Nephron progenitor cell (in vitro differentiated cells): Measurements from ENCODE around the gene P3H3.
A peak's percentile ranks its signal among the peaks of the same experiment; 100 is the strongest.

ENCODE experiments used
- DNase-seq: peaks from one replicate; pipeline ENCODE4 v3.0.0; 2021
- H3K27ac Mint-ChIP-seq: 2 replicates; pipeline ENCODE4 v1.8.0; 2021; ENCODE audit warnings: mild to moderate bottlenecking, moderate library complexity, mixed read lengths
- H3K27me3 Mint-ChIP-seq: 2 replicates; pipeline ENCODE4 v1.8.0; 2021; ENCODE audit warnings: mild to moderate bottlenecking, low read depth, mixed read lengths; ENCODE audit not compliant: poor library complexity
- H3K36me3 Mint-ChIP-seq: 2 replicates; pipeline ENCODE4 v1.8.0; 2021; ENCODE audit warnings: low read depth, mixed read lengths
- H3K4me1 Mint-ChIP-seq: 2 replicates; pipeline ENCODE4 v1.8.0; 2021; ENCODE audit warnings: mixed read lengths
- H3K4me3 Mint-ChIP-seq: 2 replicates; pipeline ENCODE4 v1.8.0; 2021; ENCODE audit warnings: mild to moderate bottlenecking, moderate library complexity, mixed read lengths
- H3K9me3 Mint-ChIP-seq: 2 replicates; pipeline ENCODE4 v1.8.0; 2021; ENCODE audit warnings: mild to moderate bottlenecking, moderate library complexity, mixed read lengths
- CTCF ChIP-seq: fragments of 200-600 bp; sonication (generic); IDR thresholded peaks from 2 replicates; pipeline ENCODE4 v1.5.0; 2021; ENCODE audit warnings: antibody characterized with exemption

Gene P3H3

DNA sequence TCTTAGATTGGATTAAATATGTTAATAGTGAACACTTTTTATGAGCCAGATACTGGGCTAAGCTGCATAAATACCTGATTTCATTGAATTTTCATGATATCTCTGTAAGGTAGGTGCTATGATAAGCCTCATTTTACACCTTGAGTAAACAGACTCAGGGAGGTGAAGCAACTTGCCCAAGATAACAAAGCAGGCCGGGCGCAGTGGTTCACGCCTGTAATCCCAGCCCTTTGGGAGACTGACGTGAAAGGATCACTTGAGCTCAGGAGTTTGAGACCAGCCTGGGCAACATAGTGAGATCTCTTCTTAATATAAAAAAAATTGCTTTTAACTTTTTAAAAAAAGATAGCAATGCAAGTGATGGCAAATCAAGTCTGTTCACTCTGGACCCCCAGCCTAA is 13.9 kb downstream of the P3H3 start:
- peaks cover 38% of the 10 kb centered on the region for H3K36me3 Mint-ChIP-seq
- TF ChIP-seq CTCF, result no peak
- peaks cover 13% of the 10 kb centered on the region for H3K4me1 Mint-ChIP-seq
- no peak for DNase-seq
- H3K9me3 Mint-ChIP-seq, result no peaks in the 10 kb centered on the region
- H3K27me3 Mint-ChIP-seq, result no peaks in the 10 kb centered on the region
- H3K4me3 Mint-ChIP-seq, result no peak overlapping the region
- no peak overlapping the region for H3K27ac Mint-ChIP-seq

DNA sequence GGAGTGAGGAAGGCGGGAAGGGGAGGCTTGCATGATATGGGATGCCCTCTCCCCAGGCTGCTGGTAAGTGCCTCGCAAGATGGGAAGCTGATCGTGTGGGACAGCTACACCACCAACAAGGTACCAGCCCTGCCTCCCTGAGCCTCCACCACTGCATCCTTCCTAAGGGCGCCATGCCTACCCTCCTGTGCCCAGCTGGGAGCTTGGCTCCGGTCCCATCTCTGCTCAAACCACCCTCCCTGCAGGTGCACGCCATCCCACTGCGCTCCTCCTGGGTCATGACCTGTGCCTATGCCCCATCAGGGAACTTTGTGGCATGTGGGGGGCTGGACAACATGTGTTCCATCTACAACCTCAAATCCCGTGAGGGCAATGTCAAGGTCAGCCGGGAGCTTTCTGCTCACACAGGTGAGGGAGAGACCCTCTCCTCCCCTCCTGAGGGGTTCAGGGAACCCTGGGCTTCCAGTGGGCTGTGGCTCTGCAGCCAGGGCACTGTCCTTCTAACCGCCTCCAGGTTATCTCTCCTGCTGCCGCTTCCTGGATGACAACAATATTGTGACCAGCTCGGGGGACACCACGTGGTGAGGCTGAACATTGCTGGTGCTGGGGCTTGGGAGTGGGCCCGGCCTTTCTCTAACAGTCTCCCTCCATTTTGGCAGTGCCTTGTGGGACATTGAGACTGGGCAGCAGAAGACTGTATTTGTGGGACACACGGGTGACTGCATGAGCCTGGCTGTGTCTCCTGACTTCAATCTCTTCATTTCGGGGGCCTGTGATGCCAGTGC is 15.1 kb downstream of the P3H3 start:
- H3K9me3 Mint-ChIP-seq, result no peaks in the 10 kb centered on the region
- H3K4me3 Mint-ChIP-seq, result no peak overlapping the region
- peak overlapping the region; percentile 66 for H3K27ac Mint-ChIP-seq
- TF ChIP-seq CTCF, result no peak
- H3K4me1 Mint-ChIP-seq, result peaks cover 16% of the 10 kb centered on the region
- H3K27me3 Mint-ChIP-seq, result peaks cover 3% of the 10 kb centered on the region
- peaks cover 43% of the 10 kb centered on the region for H3K36me3 Mint-ChIP-seq
- DNase-seq, result no peak

DNA sequence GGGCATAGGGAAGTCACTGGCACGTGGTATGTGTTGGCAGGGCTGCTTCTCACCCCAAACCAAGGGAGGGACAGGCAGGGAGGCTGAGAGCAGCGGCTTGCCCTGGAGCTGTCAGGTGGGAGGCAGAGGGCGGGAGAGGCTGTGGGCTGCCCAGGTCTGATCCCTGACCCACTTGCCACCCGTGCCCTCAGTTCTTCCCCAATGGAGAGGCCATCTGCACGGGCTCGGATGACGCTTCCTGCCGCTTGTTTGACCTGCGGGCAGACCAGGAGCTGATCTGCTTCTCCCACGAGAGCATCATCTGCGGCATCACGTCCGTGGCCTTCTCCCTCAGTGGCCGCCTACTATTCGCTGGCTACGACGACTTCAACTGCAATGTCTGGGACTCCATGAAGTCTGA is 17.2 kb downstream of the P3H3 start:
- DNase-seq, result no peak
- H3K9me3 Mint-ChIP-seq, result no peaks in the 10 kb centered on the region
- no peak for TF ChIP-seq CTCF
- H3K4me3 Mint-ChIP-seq, result no peak overlapping the region
- H3K4me1 Mint-ChIP-seq, result peaks cover 32% of the 10 kb centered on the region
- H3K27ac Mint-ChIP-seq, result no peak overlapping the region
- H3K27me3 Mint-ChIP-seq, result peaks cover 3% of the 10 kb centered on the region
- H3K36me3 Mint-ChIP-seq, result peaks cover 56% of the 10 kb centered on the region

- Mint-ChIP-seq H3K27me3 (peaks cover 3% of the 10 kb centered on the region), H3K4me1 (peaks cover 42% of the 10 kb centered on the region), H3K4me3 (no peak overlapping the region), H3K27ac (peak overlapping the region; percentile 43), H3K9me3 (no peaks in the 10 kb centered on the region), H3K36me3 (peaks cover 56% of the 10 kb centered on the region)
- TF ChIP-seq CTCF, result no peak
- DNase-seq, result no peak
Measured at GRCh38 chr12:6846316-6846869, 18.2 kb downstream of the P3H3 start.

DNA sequence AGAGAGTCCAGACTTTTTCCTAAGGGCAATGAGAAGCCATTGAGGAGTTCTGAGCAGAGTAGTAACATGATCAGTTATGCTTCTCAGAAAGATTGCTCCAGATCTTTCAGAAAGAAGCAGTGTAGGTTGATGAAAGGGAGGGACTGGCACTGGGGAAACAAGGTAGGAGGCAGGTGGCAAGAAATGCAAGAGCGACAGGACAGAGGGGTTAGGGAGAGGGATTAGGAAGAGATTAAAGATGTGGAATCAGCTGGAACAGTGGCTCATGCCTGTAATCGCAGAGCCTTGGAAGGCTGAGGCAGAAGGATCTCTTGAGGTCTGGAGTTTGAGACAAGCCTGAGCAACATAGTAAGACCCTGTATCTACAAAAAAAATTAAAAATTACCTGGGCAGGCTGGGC is 19.5 kb downstream of the P3H3 start:
- no peak for TF ChIP-seq CTCF
- peaks cover 3% of the 10 kb centered on the region for H3K27me3 Mint-ChIP-seq
- H3K9me3 Mint-ChIP-seq, result no peaks in the 10 kb centered on the region
- no peak for DNase-seq
- peaks cover 56% of the 10 kb centered on the region for H3K36me3 Mint-ChIP-seq
- H3K4me1 Mint-ChIP-seq, result peaks cover 40% of the 10 kb centered on the region
- H3K4me3 Mint-ChIP-seq, result peak overlapping the region; percentile 12
- peak overlapping the region; percentile 5 for H3K27ac Mint-ChIP-seq

DNA sequence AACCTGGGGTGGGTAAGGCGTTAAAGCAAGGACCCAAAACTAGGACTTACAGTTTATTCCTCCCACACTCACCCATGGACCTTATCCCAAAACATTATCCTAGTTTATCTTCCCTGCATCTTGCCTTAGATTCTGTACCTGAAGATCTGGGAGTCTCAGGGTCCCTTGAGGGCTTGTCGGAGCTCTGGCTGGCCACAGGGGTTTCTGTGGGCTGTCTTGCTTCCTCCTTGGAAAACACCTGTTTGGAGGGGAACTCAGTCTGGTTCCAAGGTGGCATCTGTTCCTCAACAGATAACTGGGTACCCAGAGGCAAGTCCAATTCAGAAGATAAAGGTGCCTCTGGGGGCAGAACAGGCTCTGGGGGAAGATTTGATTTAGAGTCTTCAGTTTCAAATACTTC is 21.2 kb downstream of the P3H3 start:
- Mint-ChIP-seq H3K27ac (no peak overlapping the region), H3K9me3 (no peaks in the 10 kb centered on the region), H3K4me3 (peak overlapping the region; percentile 94), H3K27me3 (peaks cover 3% of the 10 kb centered on the region), H3K36me3 (peaks cover 52% of the 10 kb centered on the region), H3K4me1 (peaks cover 47% of the 10 kb centered on the region)
- no peak for DNase-seq
- no peak for TF ChIP-seq CTCF
